CD4-positive, alpha-beta T cell treated with Interleukin-4 for 4 hours (primary cell): ENCODE data around the gene KRT3.

Source experiments
- DNase-seq: peaks from one replicate; pipeline ENCODE4 v3.0.0-alpha.2; 2020

Gene KRT3

GRCh38 chr12:52795694-52796428 is at the start of gene KRT3:
Gene KRT3, minus strand, starts transcription at chr12:52796117. Its CDS starts 75 bp downstream, at chr12:52796042.
- no peak for DNase-seq

GRCh38 chr12:52844386-52844785 is 48.5 kb upstream of the KRT3 start:
- DNase-seq: no peak

GRCh38 chr12:52839436-52840105 is 43.7 kb upstream of the KRT3 start:
- DNase-seq: no peak

GRCh38 chr12:52838609-52839435 is 42.9 kb upstream of the KRT3 start:
- no peak for DNase-seq

- no peak for DNase-seq
Measured at GRCh38 chr12:52837781-52838608, 42.1 kb upstream of the KRT3 start.

- no peak for DNase-seq
Measured at GRCh38 chr12:52837413-52837741, 41.5 kb upstream of the KRT3 start.

GRCh38 chr12:52836491-52837412 is 40.8 kb upstream of the KRT3 start:
- DNase-seq: no peak

GRCh38 chr12:52836042-52836466 is 40.1 kb upstream of the KRT3 start:
- peak; percentile 30 for DNase-seq

- no peak for DNase-seq
Measured at GRCh38 chr12:52835271-52836041, 39.5 kb upstream of the KRT3 start.

- no peak for DNase-seq
Measured at GRCh38 chr12:52834727-52835001, 38.7 kb upstream of the KRT3 start.

GRCh38 chr12:52833922-52834726 is 38.2 kb upstream of the KRT3 start, which contains the start of gene KRT79:
Gene KRT79, minus strand, starts transcription at chr12:52834311. Its CDS starts 51 bp downstream, at chr12:52834260.
- no peak for DNase-seq

- no peak for DNase-seq
Measured at GRCh38 chr12:52832985-52833905, 37.3 kb upstream of the KRT3 start.

- DNase-seq: no peak
Measured at GRCh38 chr12:52832451-52832850, 36.5 kb upstream of the KRT3 start.

GRCh38 chr12:52831251-52831650 is 35.3 kb upstream of the KRT3 start:
- DNase-seq: no peak

- no peak for DNase-seq
Measured at GRCh38 chr12:52829986-52830770, 34.3 kb upstream of the KRT3 start.

- no peak for DNase-seq
Measured at GRCh38 chr12:52828591-52829021, 32.7 kb upstream of the KRT3 start.

GRCh38 chr12:52828156-52828555 is 32.2 kb upstream of the KRT3 start:
- DNase-seq: no peak

GRCh38 chr12:52827499-52828090 is 31.7 kb upstream of the KRT3 start:
- no peak for DNase-seq
